GM18861 (cell line): ENCODE results near the gene ULBP3.
"Not testable (repeated sequence)": the region's sequence is repeated elsewhere in the genome, so short reads cannot be mapped to it uniquely, and the experiment has no call there.

Experiments
- ATAC-seq: cut with Tn5 transposase; IDR thresholded peaks from one replicate; pipeline ENCODE4 v1.9.1; 2021; ENCODE audit not compliant: unreplicated experiment

Gene ULBP3

GRCh38 chr6:150043501-150044412, 25.2 kb downstream of the ULBP3 start:
- ATAC-seq = no peak

GRCh38 chr6:150043096-150043495, 25.8 kb downstream of the ULBP3 start:
- no peak for ATAC-seq

DNA sequence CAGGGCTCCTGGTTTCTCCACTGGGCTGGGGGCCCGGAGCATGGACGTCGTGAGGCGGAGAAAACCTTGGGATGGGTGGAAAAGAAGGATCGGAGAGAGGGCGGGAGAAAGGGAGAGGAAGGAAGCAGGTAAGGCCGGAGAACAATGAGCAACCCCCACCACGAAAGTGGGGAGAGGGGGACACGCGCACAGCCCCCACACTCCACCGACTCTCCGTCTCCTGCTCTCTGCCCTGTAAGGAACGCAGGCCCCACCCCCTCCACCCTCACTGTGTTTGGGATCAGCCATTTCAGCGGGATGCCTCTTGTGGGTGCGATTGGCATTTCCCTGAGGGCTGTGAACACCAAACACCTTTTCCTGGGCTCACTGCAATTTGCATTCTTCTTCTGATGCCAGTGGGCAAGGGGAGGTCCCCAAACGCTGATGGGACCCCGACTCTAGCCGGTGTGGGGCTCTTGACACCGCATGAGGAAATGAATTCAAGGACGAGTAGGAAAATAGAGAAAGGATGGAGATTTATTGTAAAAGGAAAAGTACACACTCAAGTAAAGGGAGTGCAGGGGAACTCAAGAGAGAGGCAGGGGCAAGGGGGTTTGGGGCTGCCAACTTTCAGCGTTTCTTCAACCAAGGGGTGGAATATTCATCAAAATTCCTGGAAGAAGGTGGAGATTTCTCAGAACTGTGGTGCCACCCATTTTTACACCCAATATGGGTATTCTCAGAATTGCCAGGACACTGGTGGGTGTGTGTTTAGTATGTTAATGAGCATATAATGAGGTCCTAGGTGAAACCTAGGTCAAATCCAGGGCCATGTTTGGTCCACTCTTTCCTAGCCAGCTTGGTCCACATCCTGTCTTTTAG, 30.5 kb downstream of the ULBP3 start:
- ATAC-seq = no peak

DNA sequence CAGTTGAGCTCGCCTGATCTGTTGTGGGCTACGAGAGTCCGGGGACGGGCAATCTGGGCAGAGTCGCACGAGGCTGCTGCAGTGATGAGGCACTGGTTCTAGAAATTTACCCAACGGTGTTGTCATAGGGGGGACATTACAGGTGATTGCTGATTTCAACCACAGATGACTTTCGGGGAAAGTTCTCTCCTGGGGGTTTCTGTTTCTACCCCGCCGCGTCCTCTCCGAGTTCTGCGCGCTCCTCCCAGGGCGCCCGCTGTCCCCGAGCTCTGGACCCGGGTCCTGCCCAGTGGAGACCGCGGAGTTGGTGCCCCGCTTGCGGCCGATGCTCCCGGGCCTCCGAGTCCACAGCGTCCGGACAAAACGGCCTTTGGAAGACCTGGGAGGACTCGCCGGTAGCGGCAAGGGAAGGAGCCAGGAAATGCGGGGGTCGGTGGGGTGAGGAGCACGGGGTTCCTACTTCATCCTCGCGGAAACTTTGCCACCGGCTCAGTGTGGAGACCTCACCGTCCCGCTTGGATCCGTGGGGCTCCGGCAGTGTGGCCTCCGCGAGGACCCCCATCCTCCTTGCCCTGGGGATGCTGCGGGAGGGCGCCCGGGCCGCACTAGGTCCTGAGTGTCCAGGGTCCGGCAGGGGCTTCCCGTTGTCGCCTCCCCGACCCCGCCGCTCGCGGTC, 31.3 kb downstream of the ULBP3 start:
- no peak for ATAC-seq

- no peak for ATAC-seq
Measured at GRCh38 chr6:150036081-150036480, 32.8 kb downstream of the ULBP3 start.

DNA sequence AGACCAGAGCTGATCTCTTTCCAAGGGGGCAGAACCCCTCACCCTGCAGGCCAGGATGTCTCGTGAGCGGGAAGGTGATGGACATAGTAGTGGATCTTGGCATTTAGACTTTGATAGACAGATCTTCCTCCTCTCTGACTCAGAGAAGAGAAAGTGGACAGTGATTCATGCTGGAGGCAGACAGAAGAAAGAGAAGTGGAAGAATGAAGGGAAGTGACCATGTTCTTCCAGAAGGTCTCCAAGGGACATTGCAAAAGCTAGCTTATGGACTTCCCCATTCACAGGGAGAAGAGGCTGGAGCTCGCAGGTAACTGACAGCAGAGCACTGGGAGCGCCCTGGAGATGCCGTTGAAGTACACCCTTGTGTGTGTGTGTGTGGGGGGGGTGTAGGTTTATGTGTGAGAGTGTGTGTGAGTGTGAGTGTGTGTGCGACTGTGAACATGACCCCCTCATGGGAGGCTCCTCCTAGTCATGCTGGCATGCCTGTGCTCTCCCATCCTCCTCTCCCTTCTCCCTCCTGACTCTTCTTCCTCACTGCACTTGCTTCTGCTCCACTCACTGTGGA, 35.6 kb downstream of the ULBP3 start:
- ATAC-seq = no peak

GRCh38 chr6:150032598-150032997, 36.3 kb downstream of the ULBP3 start:
- no peak for ATAC-seq

DNA sequence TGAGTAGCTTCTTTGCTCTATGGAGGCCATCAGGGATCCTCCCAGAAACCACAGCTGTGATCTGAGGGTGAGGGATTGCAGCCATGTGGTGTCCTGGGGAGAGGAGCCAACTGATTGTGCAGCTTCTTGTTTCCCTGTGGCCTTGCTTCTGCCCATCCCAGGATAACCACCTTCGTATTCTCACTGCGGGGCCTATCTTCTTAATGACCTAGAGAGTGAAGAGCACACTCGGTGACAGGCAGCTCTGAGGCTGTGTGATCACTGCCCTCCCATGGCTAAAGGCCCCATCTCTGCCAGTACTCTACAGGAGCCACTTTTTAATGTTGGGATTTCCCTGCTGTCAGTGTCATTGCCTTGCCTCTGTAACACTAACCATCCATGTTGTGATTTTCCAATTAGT, 38.3 kb downstream of the ULBP3 start:
- ATAC-seq = no peak

DNA sequence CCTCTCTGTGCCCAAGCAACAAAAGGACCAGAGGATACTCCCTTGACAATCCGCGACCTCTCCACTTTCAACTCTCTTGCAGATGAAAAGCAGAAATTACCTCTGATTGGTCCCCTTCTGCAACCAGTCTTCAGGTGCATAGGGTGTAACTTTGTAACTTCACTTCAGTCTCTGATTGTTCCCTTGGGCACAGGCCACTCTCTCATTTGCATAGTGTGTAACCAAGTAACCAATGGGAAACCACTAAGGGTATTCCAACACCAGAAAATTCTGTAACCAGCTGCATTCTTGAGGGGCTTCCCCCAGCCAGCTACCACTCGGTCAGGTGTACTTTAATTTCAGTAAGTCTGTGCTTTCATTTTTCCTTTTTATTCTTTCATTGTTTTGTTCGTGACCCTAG, 39.2 kb downstream of the ULBP3 start:
- no peak for ATAC-seq

DNA sequence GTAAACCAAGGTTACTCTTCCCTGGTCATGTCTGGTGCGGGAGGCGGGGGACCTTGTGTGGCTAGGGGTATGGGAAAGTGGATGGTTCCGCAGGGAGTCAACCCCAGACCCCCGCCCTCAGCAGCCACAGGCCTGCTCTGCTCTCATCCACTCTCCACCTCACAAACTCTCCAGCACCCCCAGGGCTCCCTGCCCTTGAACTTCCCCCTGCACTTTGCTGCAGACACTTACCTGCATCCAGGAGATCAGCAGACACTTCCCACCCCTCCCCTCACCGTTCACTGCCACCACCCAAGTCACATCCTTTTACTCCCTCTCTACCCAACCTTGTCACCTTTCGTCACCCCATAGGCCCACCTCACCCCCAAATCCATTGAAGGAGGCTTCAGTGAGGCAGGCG, 39.6 kb downstream of the ULBP3 start:
- no peak for ATAC-seq

- no peak for ATAC-seq
Measured at GRCh38 chr6:150028799-150029198, 40.1 kb downstream of the ULBP3 start.

GRCh38 chr6:150027806-150028565, 40.9 kb downstream of the ULBP3 start:
- ATAC-seq = no peak

DNA sequence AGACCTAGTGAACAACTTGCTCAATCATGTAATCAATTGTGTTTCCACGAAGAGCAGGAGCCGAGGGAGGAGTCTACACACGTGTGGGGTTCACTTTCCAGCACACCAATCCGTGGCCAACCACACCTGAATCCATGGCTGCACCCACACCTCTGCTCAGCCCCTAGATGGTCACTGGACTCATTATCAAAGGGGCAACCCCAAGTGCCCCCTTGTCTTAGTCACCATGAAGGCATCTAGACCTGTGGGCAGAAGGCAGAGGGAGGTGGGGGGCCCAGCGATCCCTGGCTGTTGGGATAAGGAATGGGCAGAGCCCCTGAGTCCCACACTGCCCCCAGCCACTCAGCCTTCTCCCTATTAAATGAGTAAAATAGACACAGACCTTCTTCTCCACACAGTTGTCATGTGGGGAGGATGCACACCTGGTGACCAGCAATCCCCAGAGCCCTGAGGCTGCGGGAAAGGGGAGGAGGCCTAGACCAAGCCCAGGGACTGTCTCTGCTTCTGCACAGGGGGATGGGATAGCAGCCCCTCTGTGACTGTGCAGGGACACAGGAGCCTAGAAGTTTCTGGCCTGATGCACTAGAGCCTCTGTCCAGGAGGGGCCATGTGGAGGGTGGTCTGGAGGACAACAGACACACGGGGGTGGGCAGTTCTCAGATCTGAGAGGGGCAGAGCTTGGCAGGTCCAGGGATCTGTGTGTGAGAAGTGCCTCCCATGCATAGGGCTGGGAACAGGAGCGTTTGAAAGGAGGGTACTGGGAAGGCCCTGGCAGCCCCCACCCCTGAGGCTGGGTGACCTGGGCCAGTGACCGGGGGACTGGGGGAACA, 41.7 kb downstream of the ULBP3 start:
- ATAC-seq = no peak

DNA sequence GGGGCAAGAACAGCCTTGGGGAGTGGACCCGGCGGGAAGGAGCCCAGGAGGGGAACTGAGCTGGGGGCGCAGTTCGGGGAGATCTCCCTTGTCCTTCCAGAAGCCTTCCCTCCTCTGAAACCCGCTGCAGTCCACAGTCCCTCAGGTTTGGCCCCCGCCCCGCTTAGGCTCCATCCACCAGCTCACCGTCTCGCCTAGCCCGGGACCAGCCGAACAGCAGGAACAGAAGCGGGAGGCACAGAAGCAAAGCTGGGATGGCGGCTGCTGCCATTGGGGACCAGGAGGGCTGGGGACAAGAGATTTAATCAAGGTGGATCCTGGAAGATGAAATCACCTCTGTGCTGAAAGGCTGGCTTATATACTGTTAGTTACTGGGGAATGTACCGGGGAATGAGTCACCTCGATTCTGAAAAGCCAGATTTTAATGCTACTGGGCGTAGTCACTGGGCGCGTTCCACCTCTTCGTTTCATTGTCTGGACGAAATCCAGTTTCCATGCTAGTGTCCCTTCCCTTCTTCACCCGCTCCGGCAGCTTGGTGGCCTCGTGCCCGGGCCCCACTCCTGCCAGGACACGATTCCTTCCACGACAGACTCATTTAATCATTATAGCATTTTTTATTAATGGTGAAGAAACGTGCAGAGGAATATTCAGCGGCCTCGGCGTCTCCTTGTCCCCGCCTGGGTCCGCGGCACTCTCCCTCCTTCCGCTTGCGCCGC, 43.6 kb downstream of the ULBP3 start, which contains the start of gene RAET1L:
Gene RAET1L (minus strand): TSS at position 332 of the 717 bp plus-strand sequence. CDS start 61 bp downstream, at position 271.
- no peak for ATAC-seq

GRCh38 chr6:150024646-150025155, 44.2 kb downstream of the ULBP3 start:
- no peak for ATAC-seq

DNA sequence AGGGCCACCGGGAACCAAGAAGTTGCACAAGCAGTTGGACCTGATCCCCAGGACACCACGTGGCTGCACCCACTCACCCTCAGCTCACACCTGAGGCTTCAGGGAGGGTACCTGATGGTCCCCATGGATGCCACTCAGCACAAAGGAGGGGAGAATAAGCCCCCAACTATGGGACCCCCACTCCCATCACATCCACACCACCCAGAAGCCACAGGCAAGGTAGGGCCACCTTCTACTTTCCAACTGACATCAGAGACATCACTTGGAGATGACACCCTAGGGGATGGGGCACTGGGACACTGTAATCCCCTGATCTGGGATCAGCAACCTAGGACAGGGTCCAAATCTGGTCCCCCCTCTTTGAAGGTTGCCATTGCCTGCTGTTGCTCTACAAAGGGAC, 44.9 kb downstream of the ULBP3 start:
- ATAC-seq = not testable (repeated sequence)

GRCh38 chr6:150021870-150022269, 47.1 kb downstream of the ULBP3 start:
- not testable (repeated sequence) for ATAC-seq

- no peak for ATAC-seq
Measured at GRCh38 chr6:150018846-150019580, 49.9 kb downstream of the ULBP3 start.
